HL-60 (cell line): ENCODE measurements around the gene ZNF319.

Experiments
- CTCF ChIP-seq: IDR thresholded peaks from one replicate; pipeline ENCODE4 v1.5.1; 2011; ENCODE audit warnings: low read length, control low read depth, inconsistent platforms; ENCODE audit not compliant: insufficient read depth
- GABPA ChIP-seq: IDR thresholded peaks from 2 replicates; pipeline ENCODE4 v1.6.1; 2012; ENCODE audit warnings: low read depth
- POLR2AphosphoS5 ChIP-seq: IDR thresholded peaks from 2 replicates; pipeline ENCODE4 v1.6.1; 2012; ENCODE audit warnings: low read depth

GRCh38 chr16:58031016-58031800 lies 30.7 kb upstream of the ZNF319 start:
- TF ChIP-seq CTCF (no peak), POLR2AphosphoS5 (no peak), GABPA (no peak)
